OCI-LY1 (cell line): Measurements from ENCODE around the gene DSC2.

Source experiments
- H2AFZ ChIP-seq: fragments of 200-600 bp; sonication (generic), shearing (Covaris generic); 2 replicates; pipeline ENCODE4 v1.6.0; 2014; ENCODE audit warnings: antibody characterized with exemption, mild to moderate bottlenecking, low read length
- H3F3A ChIP-seq: fragments of 200-600 bp; sonication (generic), shearing (Covaris generic); 2 replicates; pipeline ENCODE4 v1.6.0; 2014; ENCODE audit warnings: mild to moderate bottlenecking, antibody characterized with exemption, low read length, moderate library complexity; ENCODE audit not compliant: insufficient read depth
- H3K27ac ChIP-seq: fragments of 200-600 bp; sonication (generic); 2 replicates; pipeline ENCODE4 v1.5.1; 2014; ENCODE audit warnings: low read length, mixed run types, mild to moderate bottlenecking, low read depth; ENCODE audit not compliant: poor library complexity, severe bottlenecking
- H3K27me3 ChIP-seq: fragments of 200-600 bp; sonication (generic); 2 replicates; pipeline ENCODE4 v1.6.0; 2014; ENCODE audit warnings: antibody characterized with exemption, mild to moderate bottlenecking, low read length, moderate library complexity; ENCODE audit not compliant: insufficient read depth
- H3K36me3 ChIP-seq: fragments of 200-600 bp; sonication (generic); 2 replicates; pipeline ENCODE4 v1.6.1; 2014; ENCODE audit warnings: mild to moderate bottlenecking, antibody characterized with exemption, low read length, moderate library complexity, mixed read lengths; ENCODE audit not compliant: insufficient read depth
- H3K4me1 ChIP-seq: fragments of 200-600 bp; sonication (generic); 2 replicates; pipeline ENCODE4 v1.5.1; 2014; ENCODE audit warnings: mild to moderate bottlenecking, low read length, moderate library complexity; ENCODE audit not compliant: insufficient read depth, severe bottlenecking
- H3K4me2 ChIP-seq: fragments of 200-600 bp; sonication (generic), shearing (Covaris generic); 2 replicates; pipeline ENCODE4 v1.6.1; 2014; ENCODE audit warnings: low read length
- H3K4me3 ChIP-seq: fragments of 200-600 bp; sonication (generic); 2 replicates; pipeline ENCODE4 v1.5.1; 2014; ENCODE audit warnings: low read length, low read depth, mild to moderate bottlenecking, mixed read lengths; ENCODE audit not compliant: poor library complexity, severe bottlenecking
- H3K79me2 ChIP-seq: fragments of 200-600 bp; shearing (Covaris generic); 2 replicates; pipeline ENCODE4 v1.6.1; 2016; ENCODE audit warnings: mixed run types, low read length, mixed read lengths; ENCODE audit not compliant: insufficient read depth
- H3K9ac ChIP-seq: fragments of 200-600 bp; sonication (generic), shearing (Covaris generic); 2 replicates; pipeline ENCODE4 v1.6.1; 2014; ENCODE audit warnings: mild to moderate bottlenecking, low read length, mixed read lengths
- H3K9me2 ChIP-seq: fragments of 200-600 bp; sonication (generic), shearing (Covaris generic); 2 replicates; pipeline ENCODE4 v1.6.1; 2014; ENCODE audit warnings: low read depth, mild to moderate bottlenecking, low read length, mixed read lengths
- H3K9me3 ChIP-seq: fragments of 200-600 bp; shearing (Covaris generic); 2 replicates; pipeline ENCODE4 v1.6.1; 2014; ENCODE audit warnings: low read length, mixed read lengths
- H4K20me1 ChIP-seq: fragments of 200-600 bp; sonication (generic), shearing (Covaris generic); 2 replicates; pipeline ENCODE4 v1.6.0; 2016; ENCODE audit warnings: mild to moderate bottlenecking, low read length; ENCODE audit not compliant: insufficient read depth
- CTCF ChIP-seq: fragments of 200-600 bp; sonication (generic), shearing (Covaris generic); IDR thresholded peaks from 2 replicates; pipeline ENCODE4 v1.5.1; 2017; ENCODE audit warnings: mild to moderate bottlenecking, antibody characterized with exemption, low read length, moderate library complexity, mixed read lengths
- EZH2 ChIP-seq: fragments of 200-600 bp; sonication (generic), shearing (Covaris generic); IDR thresholded peaks from 2 replicates; pipeline ENCODE4 v1.8.0; 2017; ENCODE audit warnings: borderline replicate concordance, mixed run types, mild to moderate bottlenecking, antibody characterized with exemption, low read length, moderate library complexity, mixed read lengths

The DSC2 gene

DNA sequence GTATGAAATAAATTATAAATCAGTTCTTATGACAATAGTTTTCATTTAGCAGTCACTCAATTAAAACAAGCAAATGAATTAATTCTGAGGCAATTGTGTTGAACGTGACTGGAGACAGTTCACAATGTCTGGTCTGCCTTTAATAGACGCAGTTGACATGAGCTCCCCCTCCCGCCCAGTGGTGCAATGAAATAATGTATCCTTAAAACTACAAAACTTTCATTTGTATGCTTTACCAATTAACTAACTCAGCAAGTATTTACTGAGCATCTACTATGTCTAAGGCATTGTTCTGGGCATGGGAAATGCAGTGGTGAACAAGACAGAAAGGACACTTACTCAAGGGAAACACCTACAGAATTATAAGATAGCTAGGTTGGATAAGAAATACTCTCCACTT is 3.5 kb upstream of the DSC2 start:
- Histone ChIP-seq H3K4me1 (no peaks in the 10 kb centered on the region), H3K9ac (no peak overlapping the region), H3K9me3 (no peaks in the 10 kb centered on the region), H3K36me3 (no peaks in the 10 kb centered on the region), H2AFZ (no peak overlapping the region), H3K79me2 (no peaks in the 10 kb centered on the region), H4K20me1 (no peaks in the 10 kb centered on the region), H3K4me3 (no peak overlapping the region), H3K4me2 (no peak overlapping the region), H3K27me3 (no peaks in the 10 kb centered on the region), H3F3A (no peaks in the 10 kb centered on the region), H3K9me2 (no peaks in the 10 kb centered on the region), H3K27ac (no peak overlapping the region)
- no peak; the same call in 1 of the 2 replicates for TF ChIP-seq CTCF
- TF ChIP-seq EZH2, result no peak

DNA sequence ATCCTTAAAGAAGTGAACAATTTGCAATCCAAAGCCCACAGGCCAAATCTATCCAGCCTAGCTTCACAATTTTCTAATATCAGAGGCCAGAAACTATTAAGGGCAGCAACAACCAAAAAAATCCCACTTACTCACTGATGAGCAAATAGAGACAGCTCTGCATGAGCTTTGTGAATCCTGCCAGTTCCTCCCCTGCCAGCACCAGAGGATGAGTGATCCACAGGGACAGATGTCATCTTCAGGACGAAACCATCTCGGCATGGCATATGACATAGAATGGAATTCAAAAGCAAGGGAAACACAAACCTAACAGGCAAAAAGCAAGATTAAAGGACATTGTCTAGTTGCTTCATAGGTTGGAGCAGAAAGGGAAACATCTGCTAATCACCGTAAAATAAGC is 2.2 kb upstream of the DSC2 start:
- no peaks in the 10 kb centered on the region for H3K4me1 ChIP-seq

DNA sequence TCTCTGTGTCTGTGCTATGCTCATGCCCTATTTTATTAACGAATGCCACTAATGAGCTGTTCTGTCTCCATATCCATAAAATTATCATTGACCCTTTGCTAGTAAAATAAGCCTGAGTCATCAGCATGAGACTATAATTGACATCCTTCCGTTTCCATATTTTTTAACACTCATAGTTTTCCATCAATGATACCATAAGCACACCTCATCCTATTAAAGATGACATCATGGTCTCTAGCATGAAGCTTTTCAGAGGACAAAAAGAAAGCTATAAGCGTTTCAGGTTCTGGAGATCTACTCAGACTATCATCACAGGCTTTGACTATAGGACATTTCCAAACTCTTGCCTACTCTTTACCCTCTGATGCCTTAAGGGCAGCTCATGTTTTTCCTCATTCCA is 1.2 kb upstream of the DSC2 start:
- no peak overlapping the region for H3K9ac ChIP-seq
- H3K9me2 ChIP-seq, result no peaks in the 10 kb centered on the region
- no peaks in the 10 kb centered on the region for H3F3A ChIP-seq
- H3K36me3 ChIP-seq, result no peaks in the 10 kb centered on the region
- H4K20me1 ChIP-seq, result no peaks in the 10 kb centered on the region
- no peak for TF ChIP-seq CTCF
- no peak overlapping the region for H3K27ac ChIP-seq
- H3K9me3 ChIP-seq, result no peaks in the 10 kb centered on the region
- no peak overlapping the region for H2AFZ ChIP-seq
- no peak overlapping the region for H3K4me2 ChIP-seq
- no peaks in the 10 kb centered on the region for H3K79me2 ChIP-seq
- no peaks in the 10 kb centered on the region for H3K27me3 ChIP-seq
- no peak overlapping the region for H3K4me3 ChIP-seq
- H3K4me1 ChIP-seq, result no peaks in the 10 kb centered on the region

More for the DNA sequence above, 2.2 kb upstream of the DSC2 start:
- no peak overlapping the region for H3K9ac ChIP-seq
- no peaks in the 10 kb centered on the region for H4K20me1 ChIP-seq
- no peak overlapping the region for H3K4me2 ChIP-seq
- H3K36me3 ChIP-seq, result no peaks in the 10 kb centered on the region
- H2AFZ ChIP-seq, result no peak overlapping the region
- H3K79me2 ChIP-seq, result no peaks in the 10 kb centered on the region
- H3K9me2 ChIP-seq, result no peaks in the 10 kb centered on the region
- no peaks in the 10 kb centered on the region for H3K27me3 ChIP-seq
- no peaks in the 10 kb centered on the region for H3F3A ChIP-seq
- no peaks in the 10 kb centered on the region for H3K9me3 ChIP-seq
- H3K4me3 ChIP-seq, result no peak overlapping the region
- TF ChIP-seq CTCF, result no peak
- no peak for TF ChIP-seq EZH2
- no peak overlapping the region for H3K27ac ChIP-seq
